Measurements from ENCODE around the gene TCL1B. TPM values are rescaled to one million over a fixed set of nuclear protein-coding genes. Genes with fewer than 3 reads are reported as not detected.

Gene TCL1B
- total and polyA plus RNA-seq, 2 experiments from 2014 or later, result 5.5 to 6.0 TPM

GRCh38 chr14:95675486-95675885 lies 10.7 kb upstream of the TCL1B start:
- H3K27me3 ChIP-seq (ENCODE audit: insufficient read depth), result no peaks in the 10 kb centered on the region
- peaks cover 5% of the 10 kb centered on the region for H3K27me3 Mint-ChIP-seq (ENCODE audit: insufficient read depth, low read depth, poor library complexity)

More at GRCh38 chr14:95675486-95675885, 10.7 kb upstream of the TCL1B start:
- ATAC-seq, result peak; percentile 50
- Mint-ChIP-seq H3K27ac (no peak overlapping the region), H3K4me3 (no peak overlapping the region), H3K36me3 (ENCODE audit: low read depth) (peaks cover 4% of the 10 kb centered on the region; the same call in 2 of the 3 replicates), H3K9me3 (peaks cover 16% of the 10 kb centered on the region), H3K4me1 (peaks cover 13% of the 10 kb centered on the region)
- Histone ChIP-seq H3K4me3 (no peak overlapping the region), H3K9me2 (ENCODE audit: insufficient read depth) (peaks cover 15% of the 10 kb centered on the region; the same call in 1 of the 2 replicates), H3K79me2 (replicated peaks; ENCODE audit: insufficient read depth) (no peaks in the 10 kb centered on the region), H3F3A (replicated peaks; ENCODE audit: low read depth) (no peaks in the 10 kb centered on the region), H2AFZ (no peak overlapping the region; the same call in 1 of the 2 replicates), H3K27ac (ENCODE audit: low read depth) (no peak overlapping the region), H3K4me1 (ENCODE audit: insufficient read depth) (peaks cover 2% of the 10 kb centered on the region), H3K36me3 (ENCODE audit: insufficient read depth) (no peaks in the 10 kb centered on the region), H4K20me1 (replicated peaks; ENCODE audit: insufficient read depth) (no peaks in the 10 kb centered on the region), H3K4me2 (no peak overlapping the region)
- TF ChIP-seq POLR2AphosphoS5 (IDR thresholded peaks at IDR 0.05; ENCODE audit: low read depth) (no peak), JUNB (IDR thresholded peaks at IDR 0.05; ENCODE audit: unreplicated experiment) (no peak), REST (IDR thresholded peaks at IDR 0.05; ENCODE audit: unreplicated experiment) (no peak), STAT1 (IDR thresholded peaks at IDR 0.05; ENCODE audit: unreplicated experiment) (no peak), ZNF114 (CRISPR knock-in tag; IDR thresholded peaks at IDR 0.05) (no peak), ETS1 (IDR thresholded peaks at IDR 0.05) (no peak), EZH2phosphoT487 (IDR thresholded peaks at IDR 0.05; ENCODE audit: unreplicated experiment) (no peak), CTCF (conservative IDR thresholded peaks at IDR 0.05; ENCODE audit: low read depth in 2 of 2) (no peak), NANOG (IDR thresholded peaks at IDR 0.05; ENCODE audit: borderline replicate concordance) (no peak), ZNF462 (CRISPR knock-in tag; IDR thresholded peaks at IDR 0.05) (no peak), EZH2 (IDR thresholded peaks at IDR 0.05; ENCODE audit: low read depth, unreplicated experiment) (no peak), ZNF331 (CRISPR knock-in tag; IDR thresholded peaks at IDR 0.05; ENCODE audit: low read depth) (no peak), CREB1 (CRISPR knock-in tag; IDR thresholded peaks at IDR 0.05; ENCODE audit: low read depth) (no peak)
- no peak for DNase-seq (ENCODE audit: low spot score)
